Femur (tissue), 1 donor: ENCODE data around the gene CRYM.
"Not testable (repeated sequence)": the region's sequence is repeated elsewhere in the genome, so short reads cannot be mapped to it uniquely, and the experiment has no call there.

Source experiments
- DNase-seq: peaks from one replicate; pipeline ENCODE4 v3.0.0-alpha.2; 2017

The CRYM gene

GRCh38 chr16:21277927-21278706 lies at the start of gene CRYM:
Gene CRYM, minus strand, starts transcription at chr16:21278290. Its CDS starts 39 bp downstream, at chr16:21278251.
- DNase-seq: peak; percentile 52

- no peak for DNase-seq
These were observed 49.0 kb upstream of the CRYM start for GRCh38 chr16:21327046-21327445.

GRCh38 chr16:21326459-21326858 lies 48.4 kb upstream of the CRYM start:
- DNase-seq: no peak

GRCh38 chr16:21324267-21324666 lies 46.2 kb upstream of the CRYM start:
- DNase-seq: no peak

GRCh38 chr16:21322251-21322650 lies 44.2 kb upstream of the CRYM start:
- DNase-seq: not testable (repeated sequence)

- no peak for DNase-seq
These were observed 43.6 kb upstream of the CRYM start for GRCh38 chr16:21321736-21322135.

GRCh38 chr16:21314339-21314738 lies 36.2 kb upstream of the CRYM start:
- DNase-seq: no peak

GRCh38 chr16:21312863-21313372 lies 34.8 kb upstream of the CRYM start:
- DNase-seq: not testable (repeated sequence)

- not testable (repeated sequence) for DNase-seq
These were observed 34.0 kb upstream of the CRYM start for GRCh38 chr16:21312046-21312445.

- not testable (repeated sequence) for DNase-seq
These were observed 28.6 kb upstream of the CRYM start for GRCh38 chr16:21306712-21307111.

- DNase-seq: no peak
These were observed 24.9 kb upstream of the CRYM start for GRCh38 chr16:21302898-21303528.

- DNase-seq: no peak
These were observed 24.4 kb upstream of the CRYM start for GRCh38 chr16:21302454-21302853.

- no peak for DNase-seq
These were observed 23.8 kb upstream of the CRYM start for GRCh38 chr16:21301895-21302291.

GRCh38 chr16:21301168-21301894 lies 23.2 kb upstream of the CRYM start:
- DNase-seq: peak; percentile 67

- peak; percentile 98 for DNase-seq
These were observed 22.4 kb upstream of the CRYM start for GRCh38 chr16:21300309-21301167.

- not testable (repeated sequence) for DNase-seq
These were observed 11.7 kb upstream of the CRYM start for GRCh38 chr16:21289789-21290188.

- no peak for DNase-seq
These were observed 7.2 kb upstream of the CRYM start for GRCh38 chr16:21285314-21285713.

GRCh38 chr16:21284414-21284813 lies 6.3 kb upstream of the CRYM start:
- DNase-seq: no peak

GRCh38 chr16:21283521-21284289 lies 5.6 kb upstream of the CRYM start:
- DNase-seq: peak; percentile 52

GRCh38 chr16:21281698-21282389 lies 3.8 kb upstream of the CRYM start:
- DNase-seq: no peak

- no peak for DNase-seq
These were observed 1.4 kb upstream of the CRYM start for GRCh38 chr16:21279501-21279900.
